HepG2 (cell line): Measurements from ENCODE around the gene SFT2D2. TPM values are rescaled to one million over a fixed set of nuclear protein-coding genes. Genes with fewer than 3 reads are reported as not detected.

Source experiments
- ATAC-seq: fragments of 200-7000 bp; cut with Tn5 transposase; 3 replicates; pipeline ENCODE4 v1.9.1; 2020; ENCODE audit warnings: mild to moderate bottlenecking, moderate library complexity
- BruUV-seq: library from RNA; stranded (reverse); fragments of 400-500 nt; replicated peaks from 2 replicates; lab custom pipeline; 2021; lab: Mats Ljungman, UMichigan
- CTCF ChIA-PET: fragments of 300-600 bp; formaldehyde crosslinking; extraction: SDS; loops from one replicate; lab custom pipeline; 2021; ENCODE audit warnings: low total read pairs, inconsistent platforms, low intra/inter-chr PET ratio; lab: Yijun Ruan, JAX
- POLR2A ChIA-PET: fragments of 350-600 bp; sonication (Branson Sonifier 250); formaldehyde crosslinking; loops from one replicate; lab custom pipeline; 2020; ENCODE audit warnings: antibody characterized with exemption, inconsistent platforms; lab: Yijun Ruan, JAX
- DNase-seq: peaks from one replicate; pipeline ENCODE4 v3.0.0-alpha.2; 2015; ENCODE audit warnings: low spot score
- FAIRE-seq: peaks from 3 replicates; lab custom pipeline; 2011; peaks lifted over from hg19 to GRCh38; lab: Jason Lieb, UNC
- H2AFZ ChIP-seq: one replicate; pipeline ENCODE4 v1.6.1; 2011; ENCODE audit warnings: low read length, inconsistent platforms
- H3K27ac ChIP-seq: fragments of 300-600 bp; 3 replicates; pipeline ENCODE4 v1.8.0; 2011; ENCODE audit warnings: mixed run types, mild to moderate bottlenecking, mixed read lengths, low read length, inconsistent platforms; ENCODE audit not compliant: insufficient read depth; ENCODE audit errors: extremely low read length
- H3K27me3 ChIP-seq, 2 experiments: fragments of 200-600 bp in 1 of 2; 2 replicates in 1 of 2; 3 replicates in 1 of 2; pipeline versions ENCODE4 v1.6.0 to v1.8.0; 2011; ENCODE audit warnings: low read length in 2 of 2, mild to moderate bottlenecking in 2 of 2, moderate library complexity in 2 of 2, inconsistent platforms in 1 of 2; ENCODE audit not compliant: insufficient read depth in 2 of 2, control insufficient read depth in 1 of 2
- H3K36me3 ChIP-seq, 2 experiments: fragments of 200-600 bp in 1 of 2; replicated peaks in 1 of 2; 2 replicates in 1 of 2; 3 replicates in 1 of 2; pipeline versions ENCODE4 v1.5.1 to v1.8.0; 2011; ENCODE audit warnings: low read length in 2 of 2, inconsistent platforms in 1 of 2; ENCODE audit not compliant: insufficient read depth in 2 of 2, control insufficient read depth in 1 of 2
- H3K4me1 ChIP-seq: 2 replicates; pipeline ENCODE4 v1.5.1; 2012; ENCODE audit warnings: low read length, inconsistent platforms; ENCODE audit not compliant: insufficient read depth
- H3K4me2 ChIP-seq: 2 replicates; pipeline ENCODE4 v1.6.0; 2011; ENCODE audit warnings: low read depth, low read length, inconsistent platforms
- H3K4me3 ChIP-seq, 3 experiments: fragments of 200-600 bp in 1 of 3; sonication (generic), shearing (Covaris generic) in 1 of 3; replicated peaks in 1 of 3; 2 replicates each; pipeline ENCODE4 v1.5.1; 2011 to 2016; ENCODE audit warnings: low read length in 3 of 3, inconsistent platforms in 2 of 3, low read depth in 2 of 3, mild to moderate bottlenecking in 2 of 3, control low read depth in 1 of 3, mixed read lengths in 1 of 3; ENCODE audit not compliant: insufficient read depth in 1 of 3
- H3K79me2 ChIP-seq: one replicate; pipeline ENCODE4 v1.6.1; 2011; ENCODE audit warnings: low read length, inconsistent platforms; ENCODE audit not compliant: insufficient read depth
- H3K9ac ChIP-seq: 2 replicates; pipeline ENCODE4 v1.6.0; 2011; ENCODE audit warnings: mild to moderate bottlenecking, low read depth, low read length, inconsistent platforms; ENCODE audit not compliant: insufficient read depth
- H3K9me3 ChIP-seq: 2 replicates; pipeline ENCODE4 v1.5.1; 2012; ENCODE audit warnings: mild to moderate bottlenecking, low read length
- H4K20me1 ChIP-seq: 2 replicates; pipeline ENCODE4 v1.6.0; 2011; ENCODE audit warnings: inconsistent platforms, mild to moderate bottlenecking, low read length, moderate library complexity; ENCODE audit not compliant: insufficient read depth
- ASH2L ChIP-seq: fragments of 300-600, 200-600 bp; sonication (generic); IDR thresholded peaks from 2 replicates; pipeline ENCODE4 v1.7.0; 2017; ENCODE audit warnings: low read depth, mild to moderate bottlenecking, moderate library complexity, mixed read lengths, low read length; ENCODE audit not compliant: insufficient read length
- HNF4G ChIP-seq, 2 experiments: sonication (generic) in 1 of 2; formaldehyde crosslinking in 1 of 2; IDR thresholded peaks; 2 replicates each; pipeline versions ENCODE4 v1.4.0 to v1.6.1; 2011 to 2020; ENCODE audit warnings: borderline replicate concordance in 2 of 2, low read depth in 2 of 2, mild to moderate bottlenecking in 2 of 2, low read length in 1 of 2, missing genetic modification reagents in 1 of 2, moderate library complexity in 1 of 2
- HNRNPUL1 ChIP-seq: fragments of 200-400 bp; formaldehyde crosslinking; IDR thresholded peaks from 2 replicates; pipeline ENCODE4 v1.6.1; 2017; ENCODE audit warnings: low read depth, mild to moderate bottlenecking, low read length, moderate library complexity
- PAX8 ChIP-seq: sonication (generic); formaldehyde crosslinking; IDR thresholded peaks from 2 replicates; pipeline ENCODE4 v1.8.0; 2022; ENCODE audit warnings: mild to moderate bottlenecking, missing genetic modification reagents, borderline replicate concordance
- SAFB2 ChIP-seq: sonication (generic); formaldehyde crosslinking; IDR thresholded peaks from 2 replicates; pipeline ENCODE4 v1.5.1; 2020; ENCODE audit warnings: missing genetic modification reagents, low read depth, mild to moderate bottlenecking, borderline replicate concordance
- SMARCE1 ChIP-seq: fragments of 450-650 bp; IDR thresholded peaks from 2 replicates; pipeline ENCODE4 v1.6.1; 2017; ENCODE audit warnings: borderline replicate concordance
- STAT5B ChIP-seq: sonication (generic); formaldehyde crosslinking; IDR thresholded peaks from 2 replicates; pipeline ENCODE4 v1.4.0; 2020; ENCODE audit warnings: missing genetic modification reagents
- ZNF3 ChIP-seq: IDR thresholded peaks from 2 replicates; pipeline ENCODE4 v1.7.0; 2017; ENCODE audit warnings: inconsistent platforms
- ZNF570 ChIP-seq: sonication (generic); formaldehyde crosslinking; IDR thresholded peaks from 2 replicates; pipeline ENCODE4 v1.4.0; 2020; ENCODE audit warnings: mild to moderate bottlenecking, missing genetic modification reagents, borderline replicate concordance
- ZNF580 ChIP-seq: IDR thresholded peaks from 2 replicates; pipeline ENCODE4 v1.6.1; 2016; ENCODE audit warnings: low read depth, borderline replicate concordance
- ZNF761 ChIP-seq: sonication (generic); formaldehyde crosslinking; conservative IDR thresholded peaks from 2 replicates; pipeline ENCODE4 v1.4.0; 2020; ENCODE audit warnings: mild to moderate bottlenecking, missing genetic modification reagents
- WGBS: methylation state at CpG from one replicate; pipeline ENCODE4 v1.1.6; 2017; ENCODE audit warnings: low lambda C conversion rate; 5-methylcytosine and 5-hydroxymethylcytosine counted together
- in situ Hi-C: cut with HindIII; loops from 2 replicates; pipeline ENCODE4 v1.10.0; 2017; ENCODE audit warnings: low pct_unique_long_range_greater_than_20kb; ENCODE audit not compliant: extremely low pct_ligation_motif_present
- intact Hi-C: fragments of 100-400 bp; cut with micrococcal nuclease; formaldehyde crosslinking; loops from one replicate; pipeline ENCODE4 v1.10.0; 2022; ENCODE audit not compliant: unreplicated experiment
- polyA plus RNA-seq, 8 experiments: library from polyadenylated mRNA; depleted of rRNA in 3 of 8; stranded (reverse) in 7 of 8; unstranded in 1 of 8; fragments of >200 nt; fragmentation: Illumina TruSeq in 4 of 8; extraction: Trizol in 4 of 8; gene quantifications; 2 replicates each; pipeline versions ENCODE4 v1.2.1 to v1.2.3, GENCODE V29; 2011 to 2016; ENCODE audit warnings: low read depth in 4 of 8, missing spikeins in 1 of 8, mixed read lengths in 1 of 8; ENCODE audit not compliant: insufficient read depth in 1 of 8
- total RNA-seq, 5 experiments: library from RNA; depleted of rRNA; stranded (reverse); fragments of >200 nt; fragmentation: Illumina TruSeq; extraction: Trizol; gene quantifications; 2 replicates each; pipeline ENCODE4 v1.2.3, GENCODE V29; 2016; ENCODE audit warnings: low read depth in 1 of 5
- TF ChIP-seq, protein P1 (sequence below): sonication (generic); formaldehyde crosslinking; IDR thresholded peaks from 2 replicates; pipeline ENCODE4 v1.4.0; 2020; ENCODE audit warnings: missing genetic modification reagents
- TF ChIP-seq, protein P2 (sequence below): sonication (generic); formaldehyde crosslinking; IDR thresholded peaks from 2 replicates; pipeline ENCODE4 v1.4.0; 2020; ENCODE audit warnings: mild to moderate bottlenecking, missing genetic modification reagents
- TF ChIP-seq, protein P3 (sequence below): sonication (generic); formaldehyde crosslinking; IDR thresholded peaks from 2 replicates; pipeline ENCODE4 v1.4.0; 2020; ENCODE audit warnings: missing genetic modification reagents
- TF ChIP-seq, protein P4 (sequence below): sonication (generic); formaldehyde crosslinking; IDR thresholded peaks from 2 replicates; pipeline ENCODE4 v1.8.1; 2022; ENCODE audit warnings: low read depth, mild to moderate bottlenecking, missing genetic modification reagents

SFT2D2 gene
- total and polyA plus RNA-seq, 2 of the 13 experiments (the other 11 are each of a cell fraction or from before 2014, with no cell fraction given), result 10.0 to 28.8 TPM

GRCh38 chr1:168217664-168218063 is 8.1 kb upstream of the SFT2D2 start (continued):
- TF ChIP-seq SMARCE1, result no peak
- TF ChIP-seq, protein P1, sequence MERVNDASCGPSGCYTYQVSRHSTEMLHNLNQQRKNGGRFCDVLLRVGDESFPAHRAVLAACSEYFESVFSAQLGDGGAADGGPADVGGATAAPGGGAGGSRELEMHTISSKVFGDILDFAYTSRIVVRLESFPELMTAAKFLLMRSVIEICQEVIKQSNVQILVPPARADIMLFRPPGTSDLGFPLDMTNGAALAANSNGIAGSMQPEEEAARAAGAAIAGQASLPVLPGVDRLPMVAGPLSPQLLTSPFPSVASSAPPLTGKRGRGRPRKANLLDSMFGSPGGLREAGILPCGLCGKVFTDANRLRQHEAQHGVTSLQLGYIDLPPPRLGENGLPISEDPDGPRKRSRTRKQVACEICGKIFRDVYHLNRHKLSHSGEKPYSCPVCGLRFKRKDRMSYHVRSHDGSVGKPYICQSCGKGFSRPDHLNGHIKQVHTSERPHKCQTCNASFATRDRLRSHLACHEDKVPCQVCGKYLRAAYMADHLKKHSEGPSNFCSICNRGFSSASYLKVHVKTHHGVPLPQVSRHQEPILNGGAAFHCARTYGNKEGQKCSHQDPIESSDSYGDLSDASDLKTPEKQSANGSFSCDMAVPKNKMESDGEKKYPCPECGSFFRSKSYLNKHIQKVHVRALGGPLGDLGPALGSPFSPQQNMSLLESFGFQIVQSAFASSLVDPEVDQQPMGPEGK (CRISPR knock-in tag), result no peak

- no peak overlapping the region for H3K4me3 ChIP-seq
- ATAC-seq (no peak), FAIRE-seq (no peak), DNase-seq (no peak)
- H3K4me2 ChIP-seq, result no peak overlapping the region
- ChIA-PET CTCF (no interaction called here), POLR2A (no interaction called here)
- H3K9me3 ChIP-seq, result peaks cover 6% of the 10 kb centered on the region; the same call in 1 of the 2 replicates
- H3K36me3 ChIP-seq, result no peaks in the 10 kb centered on the region
- H2AFZ ChIP-seq, result no peak overlapping the region
- H4K20me1 ChIP-seq, result no peaks in the 10 kb centered on the region
- 0 out of 5 replicates have a peak, but pooled peaks cover 1 to 3% of the 10 kb centered on the region in 2 experiments for H3K27me3 ChIP-seq
- H3K4me1 ChIP-seq, result no peaks in the 10 kb centered on the region
- no peaks in the 10 kb centered on the region for H3K79me2 ChIP-seq
- in situ Hi-C loops, result no loop called here
- no TSS peak for BruUV-seq
- 42% methylated on average over 4 of the region's 4 CpGs for WGBS
- intact Hi-C loops, result no loop called here
- no peak overlapping the region for H3K9ac ChIP-seq
- H3K27ac ChIP-seq, result no peak overlapping the region
- TF ChIP-seq, protein P2, sequence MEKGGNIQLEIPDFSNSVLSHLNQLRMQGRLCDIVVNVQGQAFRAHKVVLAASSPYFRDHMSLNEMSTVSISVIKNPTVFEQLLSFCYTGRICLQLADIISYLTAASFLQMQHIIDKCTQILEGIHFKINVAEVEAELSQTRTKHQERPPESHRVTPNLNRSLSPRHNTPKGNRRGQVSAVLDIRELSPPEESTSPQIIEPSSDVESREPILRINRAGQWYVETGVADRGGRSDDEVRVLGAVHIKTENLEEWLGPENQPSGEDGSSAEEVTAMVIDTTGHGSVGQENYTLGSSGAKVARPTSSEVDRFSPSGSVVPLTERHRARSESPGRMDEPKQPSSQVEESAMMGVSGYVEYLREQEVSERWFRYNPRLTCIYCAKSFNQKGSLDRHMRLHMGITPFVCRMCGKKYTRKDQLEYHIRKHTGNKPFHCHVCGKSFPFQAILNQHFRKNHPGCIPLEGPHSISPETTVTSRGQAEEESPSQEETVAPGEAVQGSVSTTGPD (CRISPR knock-in tag), result no peak
- TF ChIP-seq HNRNPUL1 (no peak), ZNF3 (CRISPR knock-in tag) (no peak), ZNF761 (CRISPR knock-in tag) (no peak), STAT5B (no peak), SAFB2 (CRISPR knock-in tag) (no peak), HNF4G (IDR thresholded peaks at IDR 0.05; ENCODE audit: borderline replicate concordance, low read depth, low read length) (no peak), HNF4G (CRISPR knock-in tag; IDR thresholded peaks at IDR 0.05; ENCODE audit: borderline replicate concordance, low read depth) (no peak), ZNF570 (CRISPR knock-in tag) (no peak), ASH2L (no peak), PAX8 (no peak), ZNF580 (CRISPR knock-in tag) (no peak)
- TF ChIP-seq, protein P3, sequence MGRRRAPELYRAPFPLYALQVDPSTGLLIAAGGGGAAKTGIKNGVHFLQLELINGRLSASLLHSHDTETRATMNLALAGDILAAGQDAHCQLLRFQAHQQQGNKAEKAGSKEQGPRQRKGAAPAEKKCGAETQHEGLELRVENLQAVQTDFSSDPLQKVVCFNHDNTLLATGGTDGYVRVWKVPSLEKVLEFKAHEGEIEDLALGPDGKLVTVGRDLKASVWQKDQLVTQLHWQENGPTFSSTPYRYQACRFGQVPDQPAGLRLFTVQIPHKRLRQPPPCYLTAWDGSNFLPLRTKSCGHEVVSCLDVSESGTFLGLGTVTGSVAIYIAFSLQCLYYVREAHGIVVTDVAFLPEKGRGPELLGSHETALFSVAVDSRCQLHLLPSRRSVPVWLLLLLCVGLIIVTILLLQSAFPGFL (CRISPR knock-in tag), result no peak
- TF ChIP-seq, protein P4, sequence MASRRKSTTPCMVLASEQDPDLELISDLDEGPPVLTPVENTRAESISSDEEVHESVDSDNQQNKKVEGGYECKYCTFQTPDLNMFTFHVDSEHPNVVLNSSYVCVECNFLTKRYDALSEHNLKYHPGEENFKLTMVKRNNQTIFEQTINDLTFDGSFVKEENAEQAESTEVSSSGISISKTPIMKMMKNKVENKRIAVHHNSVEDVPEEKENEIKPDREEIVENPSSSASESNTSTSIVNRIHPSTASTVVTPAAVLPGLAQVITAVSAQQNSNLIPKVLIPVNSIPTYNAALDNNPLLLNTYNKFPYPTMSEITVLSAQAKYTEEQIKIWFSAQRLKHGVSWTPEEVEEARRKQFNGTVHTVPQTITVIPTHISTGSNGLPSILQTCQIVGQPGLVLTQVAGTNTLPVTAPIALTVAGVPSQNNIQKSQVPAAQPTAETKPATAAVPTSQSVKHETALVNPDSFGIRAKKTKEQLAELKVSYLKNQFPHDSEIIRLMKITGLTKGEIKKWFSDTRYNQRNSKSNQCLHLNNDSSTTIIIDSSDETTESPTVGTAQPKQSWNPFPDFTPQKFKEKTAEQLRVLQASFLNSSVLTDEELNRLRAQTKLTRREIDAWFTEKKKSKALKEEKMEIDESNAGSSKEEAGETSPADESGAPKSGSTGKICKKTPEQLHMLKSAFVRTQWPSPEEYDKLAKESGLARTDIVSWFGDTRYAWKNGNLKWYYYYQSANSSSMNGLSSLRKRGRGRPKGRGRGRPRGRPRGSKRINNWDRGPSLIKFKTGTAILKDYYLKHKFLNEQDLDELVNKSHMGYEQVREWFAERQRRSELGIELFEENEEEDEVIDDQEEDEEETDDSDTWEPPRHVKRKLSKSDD (CRISPR knock-in tag), result no peak
These were observed 7.1 kb upstream of the SFT2D2 start for GRCh38 chr1:168218658-168219057.
